Upper lobe of right lung (tissue), 1 donor: ENCODE results near the gene SEC24B. TPM values are rescaled to one million over a fixed set of nuclear protein-coding genes. Genes with fewer than 3 reads are reported as not detected.

Experiments used
- ATAC-seq: fragments of 200-7000 bp; cut with Tn5 transposase; one replicate; pipeline ENCODE4 v1.9.1; 2020; ENCODE audit warnings: mild to moderate bottlenecking, moderate library complexity
- DNase-seq: peaks from one replicate; pipeline ENCODE4 v3.0.0-alpha.2; 2020
- H3K27ac ChIP-seq: fragments of 200-600 bp; one replicate; pipeline ENCODE4 v1.8.0; 2022
- H3K27me3 ChIP-seq: fragments of 200-600 bp; one replicate; pipeline ENCODE4 v1.8.0; 2022; ENCODE audit warnings: mild to moderate bottlenecking
- H3K36me3 ChIP-seq: fragments of 200-600 bp; one replicate; pipeline ENCODE4 v1.8.0; 2022
- H3K4me1 ChIP-seq: fragments of 200-600 bp; one replicate; pipeline ENCODE4 v1.8.0; 2022
- H3K4me3 ChIP-seq: fragments of 200-600 bp; one replicate; pipeline ENCODE4 v1.8.0; 2022; ENCODE audit warnings: mild to moderate bottlenecking
- H3K9me3 ChIP-seq: fragments of 200-600 bp; one replicate; pipeline ENCODE4 v1.8.0; 2022
- intact Hi-C: fragments of 100-400 bp; cut with DNase I; formaldehyde crosslinking; loops from one replicate; pipeline ENCODE4 v1.11.0; 2022
- total RNA-seq: library from RNA; stranded (reverse); fragmentation: NEBNext Ultra II Directional; extraction: Animal tissue kit (Norgen Biotek cat#: 25700); gene quantifications from one replicate; pipeline ENCODE4 v1.2.1, GENCODE V29; 2021
- TF ChIP-seq, protein P1 (sequence below): fragments of 200-600 bp; IDR thresholded peaks from one replicate; pipeline ENCODE4 v1.8.0; 2022; ENCODE audit warnings: antibody characterized with exemption
- donor health status: DM: no; HTN: yes; CAD: no; lungs with severe emphysema.

The SEC24B gene
- total RNA-seq, 1 donor from 2014 or later = 34.6 TPM

GRCh38 chr4:109410226-109410625, 23.4 kb upstream of the SEC24B start:
- Histone ChIP-seq H3K27ac (no peak overlapping the region), H3K4me1 (no peaks in the 10 kb centered on the region), H3K4me3 (no peak overlapping the region), H3K27me3 (no peaks in the 10 kb centered on the region), H3K36me3 (no peaks in the 10 kb centered on the region), H3K9me3 (no peaks in the 10 kb centered on the region)
- ATAC-seq (no peak), DNase-seq (no peak)
- TF ChIP-seq, protein P1, sequence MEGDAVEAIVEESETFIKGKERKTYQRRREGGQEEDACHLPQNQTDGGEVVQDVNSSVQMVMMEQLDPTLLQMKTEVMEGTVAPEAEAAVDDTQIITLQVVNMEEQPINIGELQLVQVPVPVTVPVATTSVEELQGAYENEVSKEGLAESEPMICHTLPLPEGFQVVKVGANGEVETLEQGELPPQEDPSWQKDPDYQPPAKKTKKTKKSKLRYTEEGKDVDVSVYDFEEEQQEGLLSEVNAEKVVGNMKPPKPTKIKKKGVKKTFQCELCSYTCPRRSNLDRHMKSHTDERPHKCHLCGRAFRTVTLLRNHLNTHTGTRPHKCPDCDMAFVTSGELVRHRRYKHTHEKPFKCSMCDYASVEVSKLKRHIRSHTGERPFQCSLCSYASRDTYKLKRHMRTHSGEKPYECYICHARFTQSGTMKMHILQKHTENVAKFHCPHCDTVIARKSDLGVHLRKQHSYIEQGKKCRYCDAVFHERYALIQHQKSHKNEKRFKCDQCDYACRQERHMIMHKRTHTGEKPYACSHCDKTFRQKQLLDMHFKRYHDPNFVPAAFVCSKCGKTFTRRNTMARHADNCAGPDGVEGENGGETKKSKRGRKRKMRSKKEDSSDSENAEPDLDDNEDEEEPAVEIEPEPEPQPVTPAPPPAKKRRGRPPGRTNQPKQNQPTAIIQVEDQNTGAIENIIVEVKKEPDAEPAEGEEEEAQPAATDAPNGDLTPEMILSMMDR = no peak
- intact Hi-C loops = no loop called here

GRCh38 chr4:109410776-109411175, 22.8 kb upstream of the SEC24B start:
- H3K4me1 ChIP-seq = no peaks in the 10 kb centered on the region
- DNase-seq = no peak
- ATAC-seq = no peak
- H3K36me3 ChIP-seq = no peaks in the 10 kb centered on the region
- no peak overlapping the region for H3K27ac ChIP-seq
- TF ChIP-seq, protein P1 = no peak
- H3K4me3 ChIP-seq = no peak overlapping the region
- H3K9me3 ChIP-seq = no peaks in the 10 kb centered on the region
- intact Hi-C loops = no loop called here
- no peaks in the 10 kb centered on the region for H3K27me3 ChIP-seq

DNA sequence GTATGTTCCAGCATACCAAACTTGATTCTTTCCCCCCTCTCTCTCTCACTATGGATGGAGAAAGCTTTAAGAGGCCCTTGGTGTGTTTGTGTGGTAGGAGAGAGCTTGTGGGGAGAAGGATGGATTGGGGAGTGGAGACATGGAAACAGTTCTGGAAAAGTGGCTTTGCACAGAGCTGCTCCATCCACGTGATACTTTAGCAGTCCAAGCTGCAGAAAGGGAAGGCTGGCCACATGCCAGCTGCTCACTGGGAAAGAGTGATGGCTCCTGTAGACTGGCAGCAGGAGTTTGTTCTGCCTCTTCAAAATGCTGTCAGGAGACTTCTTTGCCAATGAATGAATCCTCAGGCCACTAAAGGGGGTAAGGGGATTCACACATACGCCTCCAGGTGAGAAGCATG, 21.7 kb upstream of the SEC24B start:
- ATAC-seq = no peak
- Histone ChIP-seq H3K27ac (no peak overlapping the region), H3K27me3 (no peaks in the 10 kb centered on the region), H3K36me3 (no peaks in the 10 kb centered on the region), H3K4me3 (no peak overlapping the region), H3K4me1 (no peaks in the 10 kb centered on the region), H3K9me3 (no peaks in the 10 kb centered on the region)
- intact Hi-C loops = no loop called here
- DNase-seq = no peak
- TF ChIP-seq, protein P1 = no peak

DNA sequence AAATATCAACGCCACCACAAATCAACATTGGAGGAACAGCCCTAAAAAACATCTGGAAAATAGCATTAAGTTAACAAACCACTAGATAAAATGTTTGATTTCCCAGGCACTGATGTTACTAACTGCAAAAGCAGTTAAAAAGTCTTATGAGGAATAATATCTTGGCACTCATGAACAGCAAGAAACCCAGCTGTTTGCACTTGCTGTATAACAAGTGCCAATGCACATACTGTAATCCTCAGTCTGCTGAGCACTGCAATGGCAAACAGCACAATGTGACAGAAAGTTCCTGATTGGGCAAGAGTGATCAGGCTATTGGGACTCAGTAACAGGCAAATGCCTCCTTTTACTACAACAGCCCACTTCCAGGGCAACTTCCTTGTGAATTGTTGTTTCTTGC, 20.8 kb upstream of the SEC24B start:
- Histone ChIP-seq H3K4me3 (no peak overlapping the region), H3K9me3 (no peaks in the 10 kb centered on the region), H3K27me3 (no peaks in the 10 kb centered on the region), H3K36me3 (no peaks in the 10 kb centered on the region), H3K27ac (no peak overlapping the region), H3K4me1 (no peaks in the 10 kb centered on the region)
- intact Hi-C loops = no loop called here
- ATAC-seq = peak; percentile 74
- TF ChIP-seq, protein P1 = no peak
- no peak for DNase-seq

GRCh38 chr4:109414938-109415337, 18.7 kb upstream of the SEC24B start:
- TF ChIP-seq, protein P1 = no peak
- H3K4me3 ChIP-seq = no peak overlapping the region
- no peak for ATAC-seq

DNA sequence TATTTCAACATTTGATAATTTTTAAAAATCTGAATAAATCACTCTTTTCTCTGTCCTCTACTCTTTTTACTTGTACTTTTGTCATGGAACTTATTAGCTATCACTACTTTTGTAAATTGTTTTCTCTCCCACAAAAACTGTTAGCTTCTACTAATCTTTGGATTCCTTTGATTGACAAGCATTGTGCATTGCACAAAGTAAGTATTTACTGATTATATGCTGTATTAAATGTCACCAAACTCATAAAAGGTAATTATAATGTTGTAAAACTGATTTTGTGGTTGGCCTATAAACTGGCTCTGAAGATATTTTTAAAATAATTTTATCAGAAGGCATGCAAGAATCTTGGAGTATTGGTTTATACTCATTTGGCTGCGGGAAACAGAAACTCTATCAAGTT, 15.0 kb upstream of the SEC24B start:
- no peaks in the 10 kb centered on the region for H3K4me1 ChIP-seq
- no peak overlapping the region for H3K4me3 ChIP-seq
- no peaks in the 10 kb centered on the region for H3K27me3 ChIP-seq
- no peak overlapping the region for H3K27ac ChIP-seq
- TF ChIP-seq, protein P1 = no peak
- intact Hi-C loops = no loop called here
- no peaks in the 10 kb centered on the region for H3K9me3 ChIP-seq
- H3K36me3 ChIP-seq = no peaks in the 10 kb centered on the region
- DNase-seq = no peak
- no peak for ATAC-seq

More at GRCh38 chr4:109414938-109415337, 18.7 kb upstream of the SEC24B start:
- Histone ChIP-seq H3K36me3 (no peaks in the 10 kb centered on the region), H3K27me3 (no peaks in the 10 kb centered on the region), H3K27ac (no peak overlapping the region), H3K4me1 (no peaks in the 10 kb centered on the region), H3K9me3 (no peaks in the 10 kb centered on the region)
- intact Hi-C loops = no loop called here
- no peak for DNase-seq
